HepG2 (cell line): ENCODE measurements around the gene APOL2. TPM values are rescaled to one million over a fixed set of nuclear protein-coding genes. Genes with fewer than 3 reads are reported as not detected.

Source experiments
- ATAC-seq: fragments of 200-7000 bp; cut with Tn5 transposase; 3 replicates; pipeline ENCODE4 v1.9.1; 2020; ENCODE audit warnings: mild to moderate bottlenecking, moderate library complexity
- BruUV-seq: library from RNA; stranded (reverse); fragments of 400-500 nt; replicated peaks from 2 replicates; lab custom pipeline; 2021; lab: Mats Ljungman, UMichigan
- CTCF ChIA-PET: fragments of 300-600 bp; formaldehyde crosslinking; extraction: SDS; loops from one replicate; lab custom pipeline; 2021; ENCODE audit warnings: low total read pairs, inconsistent platforms, low intra/inter-chr PET ratio; lab: Yijun Ruan, JAX
- POLR2A ChIA-PET: fragments of 350-600 bp; sonication (Branson Sonifier 250); formaldehyde crosslinking; loops from one replicate; lab custom pipeline; 2020; ENCODE audit warnings: antibody characterized with exemption, inconsistent platforms; lab: Yijun Ruan, JAX
- DNase-seq: peaks from one replicate; pipeline ENCODE4 v3.0.0-alpha.2; 2015; ENCODE audit warnings: low spot score
- FAIRE-seq: peaks from 3 replicates; lab custom pipeline; 2011; peaks lifted over from hg19 to GRCh38; lab: Jason Lieb, UNC
- H2AFZ ChIP-seq: one replicate; pipeline ENCODE4 v1.6.1; 2011; ENCODE audit warnings: low read length, inconsistent platforms
- H3K27ac ChIP-seq: fragments of 300-600 bp; 3 replicates; pipeline ENCODE4 v1.8.0; 2011; ENCODE audit warnings: mixed run types, mild to moderate bottlenecking, mixed read lengths, low read length, inconsistent platforms; ENCODE audit not compliant: insufficient read depth; ENCODE audit errors: extremely low read length
- H3K27me3 ChIP-seq, 2 experiments: fragments of 200-600 bp in 1 of 2; 2 replicates in 1 of 2; 3 replicates in 1 of 2; pipeline versions ENCODE4 v1.6.0 to v1.8.0; 2011; ENCODE audit warnings: low read length in 2 of 2, mild to moderate bottlenecking in 2 of 2, moderate library complexity in 2 of 2, inconsistent platforms in 1 of 2; ENCODE audit not compliant: insufficient read depth in 2 of 2, control insufficient read depth in 1 of 2
- H3K36me3 ChIP-seq, 2 experiments: fragments of 200-600 bp in 1 of 2; replicated peaks in 1 of 2; 2 replicates in 1 of 2; 3 replicates in 1 of 2; pipeline versions ENCODE4 v1.5.1 to v1.8.0; 2011; ENCODE audit warnings: low read length in 2 of 2, inconsistent platforms in 1 of 2; ENCODE audit not compliant: insufficient read depth in 2 of 2, control insufficient read depth in 1 of 2
- H3K4me1 ChIP-seq: 2 replicates; pipeline ENCODE4 v1.5.1; 2012; ENCODE audit warnings: low read length, inconsistent platforms; ENCODE audit not compliant: insufficient read depth
- H3K4me2 ChIP-seq: 2 replicates; pipeline ENCODE4 v1.6.0; 2011; ENCODE audit warnings: low read depth, low read length, inconsistent platforms
- H3K4me3 ChIP-seq, 3 experiments: fragments of 200-600 bp in 1 of 3; sonication (generic), shearing (Covaris generic) in 1 of 3; replicated peaks in 1 of 3; 2 replicates each; pipeline ENCODE4 v1.5.1; 2011 to 2016; ENCODE audit warnings: low read length in 3 of 3, inconsistent platforms in 2 of 3, low read depth in 2 of 3, mild to moderate bottlenecking in 2 of 3, control low read depth in 1 of 3, mixed read lengths in 1 of 3; ENCODE audit not compliant: insufficient read depth in 1 of 3
- H3K79me2 ChIP-seq: one replicate; pipeline ENCODE4 v1.6.1; 2011; ENCODE audit warnings: low read length, inconsistent platforms; ENCODE audit not compliant: insufficient read depth
- H3K9ac ChIP-seq: 2 replicates; pipeline ENCODE4 v1.6.0; 2011; ENCODE audit warnings: mild to moderate bottlenecking, low read depth, low read length, inconsistent platforms; ENCODE audit not compliant: insufficient read depth
- H3K9me3 ChIP-seq: 2 replicates; pipeline ENCODE4 v1.5.1; 2012; ENCODE audit warnings: mild to moderate bottlenecking, low read length
- H4K20me1 ChIP-seq: 2 replicates; pipeline ENCODE4 v1.6.0; 2011; ENCODE audit warnings: inconsistent platforms, mild to moderate bottlenecking, low read length, moderate library complexity; ENCODE audit not compliant: insufficient read depth
- AGO2 ChIP-seq: fragments of 200-400 bp; formaldehyde crosslinking; optimal IDR thresholded peaks from 2 replicates; pipeline ENCODE3; 2017; ENCODE audit warnings: mild to moderate bottlenecking, low read depth, low read length, moderate library complexity
- HNRNPL ChIP-seq: fragments of 200-400 bp; formaldehyde crosslinking; IDR thresholded peaks from 2 replicates; pipeline ENCODE4 v1.6.1; 2017; ENCODE audit warnings: mild to moderate bottlenecking, low read depth, low read length
- RBM22 ChIP-seq: fragments of 200-400 bp; formaldehyde crosslinking; optimal IDR thresholded peaks from 2 replicates; pipeline ENCODE3; 2017; ENCODE audit warnings: mild to moderate bottlenecking, low read length, moderate library complexity
- TARDBP ChIP-seq: sonication (generic); formaldehyde crosslinking; IDR thresholded peaks from 2 replicates; pipeline ENCODE4 v1.8.0; 2022; ENCODE audit warnings: mild to moderate bottlenecking, missing genetic modification reagents
- ZBTB38 ChIP-seq: sonication (generic); formaldehyde crosslinking; IDR thresholded peaks from 2 replicates; pipeline ENCODE4 v1.5.1; 2020; ENCODE audit warnings: mild to moderate bottlenecking, missing genetic modification reagents
- ZBTB49 ChIP-seq: sonication (generic); formaldehyde crosslinking; IDR thresholded peaks from 2 replicates; pipeline ENCODE4 v1.4.0; 2020; ENCODE audit warnings: missing genetic modification reagents, borderline replicate concordance
- ZFP90 ChIP-seq: sonication (generic); formaldehyde crosslinking; IDR thresholded peaks from 2 replicates; pipeline ENCODE4 v1.8.0; 2022; ENCODE audit warnings: missing genetic modification reagents, mild to moderate bottlenecking, inconsistent platforms, borderline replicate concordance
- WGBS: methylation state at CpG from one replicate; pipeline ENCODE4 v1.1.6; 2017; ENCODE audit warnings: low lambda C conversion rate; 5-methylcytosine and 5-hydroxymethylcytosine counted together
- in situ Hi-C: cut with HindIII; loops from 2 replicates; pipeline ENCODE4 v1.10.0; 2017; ENCODE audit warnings: low pct_unique_long_range_greater_than_20kb; ENCODE audit not compliant: extremely low pct_ligation_motif_present
- intact Hi-C: fragments of 100-400 bp; cut with micrococcal nuclease; formaldehyde crosslinking; loops from one replicate; pipeline ENCODE4 v1.10.0; 2022; ENCODE audit not compliant: unreplicated experiment
- polyA plus RNA-seq, 8 experiments: library from polyadenylated mRNA; depleted of rRNA in 3 of 8; stranded (reverse) in 7 of 8; unstranded in 1 of 8; fragments of >200 nt; fragmentation: Illumina TruSeq in 4 of 8; extraction: Trizol in 4 of 8; gene quantifications; 2 replicates each; pipeline versions ENCODE4 v1.2.1 to v1.2.3, GENCODE V29; 2011 to 2016; ENCODE audit warnings: low read depth in 4 of 8, missing spikeins in 1 of 8, mixed read lengths in 1 of 8; ENCODE audit not compliant: insufficient read depth in 1 of 8
- total RNA-seq, 5 experiments: library from RNA; depleted of rRNA; stranded (reverse); fragments of >200 nt; fragmentation: Illumina TruSeq; extraction: Trizol; gene quantifications; 2 replicates each; pipeline ENCODE4 v1.2.3, GENCODE V29; 2016; ENCODE audit warnings: low read depth in 1 of 5
- TF ChIP-seq, protein P1 (sequence below): sonication (generic); formaldehyde crosslinking; IDR thresholded peaks from 2 replicates; pipeline ENCODE4 v1.4.0; 2020; ENCODE audit warnings: missing genetic modification reagents

Gene APOL2
- total and polyA plus RNA-seq, 2 of the 13 experiments (the other 11 are each of a cell fraction or from before 2014, with no cell fraction given) = 28.7 to 51.2 TPM

- TF ChIP-seq, protein P1, sequence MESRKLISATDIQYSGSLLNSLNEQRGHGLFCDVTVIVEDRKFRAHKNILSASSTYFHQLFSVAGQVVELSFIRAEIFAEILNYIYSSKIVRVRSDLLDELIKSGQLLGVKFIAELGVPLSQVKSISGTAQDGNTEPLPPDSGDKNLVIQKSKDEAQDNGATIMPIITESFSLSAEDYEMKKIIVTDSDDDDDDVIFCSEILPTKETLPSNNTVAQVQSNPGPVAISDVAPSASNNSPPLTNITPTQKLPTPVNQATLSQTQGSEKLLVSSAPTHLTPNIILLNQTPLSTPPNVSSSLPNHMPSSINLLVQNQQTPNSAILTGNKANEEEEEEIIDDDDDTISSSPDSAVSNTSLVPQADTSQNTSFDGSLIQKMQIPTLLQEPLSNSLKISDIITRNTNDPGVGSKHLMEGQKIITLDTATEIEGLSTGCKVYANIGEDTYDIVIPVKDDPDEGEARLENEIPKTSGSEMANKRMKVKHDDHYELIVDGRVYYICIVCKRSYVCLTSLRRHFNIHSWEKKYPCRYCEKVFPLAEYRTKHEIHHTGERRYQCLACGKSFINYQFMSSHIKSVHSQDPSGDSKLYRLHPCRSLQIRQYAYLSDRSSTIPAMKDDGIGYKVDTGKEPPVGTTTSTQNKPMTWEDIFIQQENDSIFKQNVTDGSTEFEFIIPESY = no peak
- TF ChIP-seq ZFP90 (CRISPR knock-in tag) = no peak
Observed at GRCh38 chr22:36281781-36282327, 42.5 kb upstream of the APOL2 start (continued).

GRCh38 chr22:36280379-36280778 is 41.1 kb upstream of the APOL2 start:
- Histone ChIP-seq H2AFZ (no peak overlapping the region), H3K27me3 (no peaks in the 10 kb centered on the region), H3K36me3 (peaks cover 22 to 29% of the 10 kb centered on the region in 2 experiments), H3K9ac (no peak overlapping the region), H3K4me2 (no peak overlapping the region), H3K9me3 (no peaks in the 10 kb centered on the region), H3K79me2 (no peaks in the 10 kb centered on the region), H3K4me3 (no peak overlapping the region), H3K4me1 (peaks cover 47% of the 10 kb centered on the region), H4K20me1 (no peaks in the 10 kb centered on the region), H3K27ac (peak overlapping the region; percentile 78)
- WGBS = 71% methylated on average over 8 of the region's 8 CpGs
- in situ Hi-C loops = loop anchor here (10.0 kb wide), 1 partner anchor 46 kb away; the partner anchor contains the start of gene APOL2
- ChIA-PET CTCF (no interaction called here), POLR2A (interaction anchor here (1.2 kb wide), 1 partner anchor 30 kb away, joined by 4 read pairs; no protein-coding TSS in a partner anchor)
- BruUV-seq = no TSS peak
- DNase-seq (no peak), FAIRE-seq (no peak), ATAC-seq (no peak)
- intact Hi-C loops = no loop called here
- TF ChIP-seq ZBTB49 (CRISPR knock-in tag) (no peak), AGO2 (peak; percentile 12), TARDBP (CRISPR knock-in tag) (no peak), HNRNPL (no peak), RBM22 (peak; percentile 24), ZBTB38 (CRISPR knock-in tag) (peak; percentile 4; the same call in 1 of the 2 replicates)
- TF ChIP-seq, protein P1 = 0 out of 2 replicates have a peak, but pooled peaks have one; percentile 35
